ENCODE results near the gene PIGN. TPM values are rescaled to one million over a fixed set of nuclear protein-coding genes. Genes with fewer than 3 reads are reported as not detected.

Gene PIGN
- polyA plus RNA-seq, 2 donors: 10.5 to 13.7 TPM

GRCh38 chr18:62164855-62165487 is 21.9 kb downstream of the PIGN start:
- H3K27ac ChIP-seq (ENCODE audit: low read depth in 2 of 2, low read length in 1 of 2): no peak overlapping the region

GRCh38 chr18:62164310-62164709 is 22.5 kb downstream of the PIGN start:
- Histone ChIP-seq H3K36me3 (ENCODE audit: control insufficient read depth in 2 of 2, insufficient read depth in 2 of 2, low read length in 1 of 2) (peaks cover 0 to 2% of the 10 kb centered on the region in 2 donors), H3K9me3 (ENCODE audit: control insufficient read depth in 2 of 2, insufficient read depth in 1 of 2, low read depth in 1 of 2, low read length in 1 of 2) (peaks cover 0 to 2% of the 10 kb centered on the region in 2 donors), H3K4me1 (ENCODE audit: control insufficient read depth in 2 of 2, insufficient read depth in 2 of 2, low read length in 1 of 2) (no peaks in the 10 kb centered on the region), H3K27ac (ENCODE audit: low read depth in 2 of 2, low read length in 1 of 2) (no peak overlapping the region), H3K27me3 (ENCODE audit: control insufficient read depth in 1 of 2, insufficient read depth in 2 of 2, low read length in 2 of 2) (no peaks in the 10 kb centered on the region), H3K4me3 (ENCODE audit: low read depth in 1 of 2, low read length in 2 of 2) (no peak overlapping the region)
- 90 to 93% methylated on average over 7 of the region's 7 CpGs for WGBS, 2 donors

More at GRCh38 chr18:62164855-62165487, 21.9 kb downstream of the PIGN start:
- Histone ChIP-seq H3K27me3 (ENCODE audit: control insufficient read depth in 1 of 2, insufficient read depth in 2 of 2, low read length in 2 of 2) (no peaks in the 10 kb centered on the region), H3K9me3 (ENCODE audit: control insufficient read depth in 2 of 2, insufficient read depth in 1 of 2, low read depth in 1 of 2, low read length in 1 of 2) (peaks cover 0 to 2% of the 10 kb centered on the region in 2 donors), H3K4me3 (ENCODE audit: low read depth in 1 of 2, low read length in 2 of 2) (no peak overlapping the region), H3K4me1 (ENCODE audit: control insufficient read depth in 2 of 2, insufficient read depth in 2 of 2, low read length in 1 of 2) (no peaks in the 10 kb centered on the region), H3K36me3 (ENCODE audit: control insufficient read depth in 2 of 2, insufficient read depth in 2 of 2, low read length in 1 of 2) (peaks cover 0 to 2% of the 10 kb centered on the region in 2 donors)
- WGBS, 2 donors: 75 to 84% methylated on average over 5 of the region's 5 CpGs

GRCh38 chr18:62157843-62158242 is 29.0 kb downstream of the PIGN start:
- Histone ChIP-seq H3K27me3 (ENCODE audit: control insufficient read depth in 1 of 2, insufficient read depth in 2 of 2, low read length in 2 of 2) (no peaks in the 10 kb centered on the region), H3K9me3 (ENCODE audit: control insufficient read depth in 2 of 2, insufficient read depth in 1 of 2, low read depth in 1 of 2, low read length in 1 of 2) (no peaks in the 10 kb centered on the region), H3K27ac (ENCODE audit: low read depth in 2 of 2, low read length in 1 of 2) (no peak overlapping the region), H3K4me3 (ENCODE audit: low read depth in 1 of 2, low read length in 2 of 2) (no peak overlapping the region), H3K4me1 (ENCODE audit: control insufficient read depth in 2 of 2, insufficient read depth in 2 of 2, low read length in 1 of 2) (no peaks in the 10 kb centered on the region), H3K36me3 (ENCODE audit: control insufficient read depth in 2 of 2, insufficient read depth in 2 of 2, low read length in 1 of 2) (peaks cover 0 to 2% of the 10 kb centered on the region in 2 donors)
- WGBS, 2 donors: 92 to 95% methylated on average over 1 of the region's 1 CpG

GRCh38 chr18:62152844-62153243 is 34.0 kb downstream of the PIGN start:
- Histone ChIP-seq H3K4me1 (ENCODE audit: control insufficient read depth in 2 of 2, insufficient read depth in 2 of 2, low read length in 1 of 2) (no peaks in the 10 kb centered on the region), H3K36me3 (ENCODE audit: control insufficient read depth in 2 of 2, insufficient read depth in 2 of 2, low read length in 1 of 2) (no peaks in the 10 kb centered on the region), H3K27me3 (ENCODE audit: control insufficient read depth in 1 of 2, insufficient read depth in 2 of 2, low read length in 2 of 2) (no peaks in the 10 kb centered on the region), H3K27ac (ENCODE audit: low read depth in 2 of 2, low read length in 1 of 2) (no peak overlapping the region), H3K9me3 (ENCODE audit: control insufficient read depth in 2 of 2, insufficient read depth in 1 of 2, low read depth in 1 of 2, low read length in 1 of 2) (no peaks in the 10 kb centered on the region), H3K4me3 (ENCODE audit: low read depth in 1 of 2, low read length in 2 of 2) (no peak overlapping the region)
- 89 to 91% methylated on average over 1 of the region's 1 CpG for WGBS, 2 donors

- H3K4me3 ChIP-seq (ENCODE audit: low read depth in 1 of 2, low read length in 2 of 2): no peak overlapping the region
- H3K4me1 ChIP-seq (ENCODE audit: control insufficient read depth in 2 of 2, insufficient read depth in 2 of 2, low read length in 1 of 2): no peaks in the 10 kb centered on the region
- H3K27ac ChIP-seq (ENCODE audit: low read depth in 2 of 2, low read length in 1 of 2): no peak overlapping the region
- no peaks in the 10 kb centered on the region for H3K9me3 ChIP-seq (ENCODE audit: control insufficient read depth in 2 of 2, insufficient read depth in 1 of 2, low read depth in 1 of 2, low read length in 1 of 2)
- 92 to 93% methylated on average over 9 of the region's 9 CpGs for WGBS, 2 donors
- H3K27me3 ChIP-seq (ENCODE audit: control insufficient read depth in 1 of 2, insufficient read depth in 2 of 2, low read length in 2 of 2): no peaks in the 10 kb centered on the region
- no peaks in the 10 kb centered on the region for H3K36me3 ChIP-seq (ENCODE audit: control insufficient read depth in 2 of 2, insufficient read depth in 2 of 2, low read length in 1 of 2)
Observed at GRCh38 chr18:62151068-62151771, 35.6 kb downstream of the PIGN start.

- 92 to 96% methylated on average over 2 of the region's 2 CpGs for WGBS, 2 donors
- H3K4me3 ChIP-seq (ENCODE audit: low read depth in 1 of 2, low read length in 2 of 2): no peak overlapping the region
- H3K27ac ChIP-seq (ENCODE audit: low read depth in 2 of 2, low read length in 1 of 2): no peak overlapping the region
- H3K9me3 ChIP-seq (ENCODE audit: control insufficient read depth in 2 of 2, insufficient read depth in 1 of 2, low read depth in 1 of 2, low read length in 1 of 2): no peaks in the 10 kb centered on the region
- no peaks in the 10 kb centered on the region for H3K4me1 ChIP-seq (ENCODE audit: control insufficient read depth in 2 of 2, insufficient read depth in 2 of 2, low read length in 1 of 2)
- H3K36me3 ChIP-seq (ENCODE audit: control insufficient read depth in 2 of 2, insufficient read depth in 2 of 2, low read length in 1 of 2): peaks cover 0 to 4% of the 10 kb centered on the region in 2 donors
- H3K27me3 ChIP-seq (ENCODE audit: control insufficient read depth in 1 of 2, insufficient read depth in 2 of 2, low read length in 2 of 2): no peaks in the 10 kb centered on the region
Observed at GRCh38 chr18:62144338-62144737, 42.5 kb downstream of the PIGN start.

GRCh38 chr18:62140259-62140658 is 46.6 kb downstream of the PIGN start:
- no peaks in the 10 kb centered on the region for H3K9me3 ChIP-seq (ENCODE audit: control insufficient read depth in 2 of 2, insufficient read depth in 1 of 2, low read depth in 1 of 2, low read length in 1 of 2)
- no peaks in the 10 kb centered on the region for H3K4me1 ChIP-seq (ENCODE audit: control insufficient read depth in 2 of 2, insufficient read depth in 2 of 2, low read length in 1 of 2)
- H3K4me3 ChIP-seq (ENCODE audit: low read depth in 1 of 2, low read length in 2 of 2): no peak overlapping the region
- H3K36me3 ChIP-seq (ENCODE audit: control insufficient read depth in 2 of 2, insufficient read depth in 2 of 2, low read length in 1 of 2): peaks cover 0 to 12% of the 10 kb centered on the region in 2 donors
- WGBS, 2 donors: 89 to 96% methylated on average over 1 of the region's 1 CpG
- H3K27ac ChIP-seq (ENCODE audit: low read depth in 2 of 2, low read length in 1 of 2): no peak overlapping the region
- no peaks in the 10 kb centered on the region for H3K27me3 ChIP-seq (ENCODE audit: control insufficient read depth in 1 of 2, insufficient read depth in 2 of 2, low read length in 2 of 2)

GRCh38 chr18:62138461-62139235 is 48.2 kb downstream of the PIGN start:
- Histone ChIP-seq H3K27me3 (ENCODE audit: control insufficient read depth in 1 of 2, insufficient read depth in 2 of 2, low read length in 2 of 2) (no peaks in the 10 kb centered on the region), H3K4me1 (ENCODE audit: control insufficient read depth in 2 of 2, insufficient read depth in 2 of 2, low read length in 1 of 2) (no peaks in the 10 kb centered on the region), H3K4me3 (ENCODE audit: low read depth in 1 of 2, low read length in 2 of 2) (no peak overlapping the region), H3K9me3 (ENCODE audit: control insufficient read depth in 2 of 2, insufficient read depth in 1 of 2, low read depth in 1 of 2, low read length in 1 of 2) (no peaks in the 10 kb centered on the region), H3K36me3 (ENCODE audit: control insufficient read depth in 2 of 2, insufficient read depth in 2 of 2, low read length in 1 of 2) (peaks cover 0 to 11% of the 10 kb centered on the region in 2 donors), H3K27ac (ENCODE audit: low read depth in 2 of 2, low read length in 1 of 2) (no peak overlapping the region)
- WGBS, 2 donors: 87 to 92% methylated on average over 2 of the region's 2 CpGs

- H3K4me3 ChIP-seq (ENCODE audit: low read depth in 1 of 2, low read length in 2 of 2): no peak overlapping the region
- no peaks in the 10 kb centered on the region for H3K27me3 ChIP-seq (ENCODE audit: control insufficient read depth in 1 of 2, insufficient read depth in 2 of 2, low read length in 2 of 2)
- H3K9me3 ChIP-seq (ENCODE audit: control insufficient read depth in 2 of 2, insufficient read depth in 1 of 2, low read depth in 1 of 2, low read length in 1 of 2): no peaks in the 10 kb centered on the region
- no peak overlapping the region for H3K27ac ChIP-seq (ENCODE audit: low read depth in 2 of 2, low read length in 1 of 2)
- peaks cover 0 to 3% of the 10 kb centered on the region in 2 donors for H3K36me3 ChIP-seq (ENCODE audit: control insufficient read depth in 2 of 2, insufficient read depth in 2 of 2, low read length in 1 of 2)
- WGBS, 2 donors: 91 to 94% methylated on average over 2 of the region's 2 CpGs
- H3K4me1 ChIP-seq (ENCODE audit: control insufficient read depth in 2 of 2, insufficient read depth in 2 of 2, low read length in 1 of 2): no peaks in the 10 kb centered on the region
Observed at GRCh38 chr18:62131301-62131909, 55.5 kb downstream of the PIGN start.

Data from esophagus (tissue), 2 donors.